Neural cell (in vitro differentiated cells): ENCODE data around the gene ANKS3. TPM values are rescaled to one million over a fixed set of nuclear protein-coding genes. Genes with fewer than 3 reads are reported as not detected.

Experiments used
- H2AFZ ChIP-seq: fragments of 200-600, 300-800 bp; sonication (generic), shearing (Covaris generic); 2 replicates; pipeline ENCODE4 v1.6.0; 2014; ENCODE audit warnings: low read depth, mild to moderate bottlenecking, antibody characterized with exemption, low read length, moderate library complexity
- H3F3A ChIP-seq: fragments of 200-600 bp; shearing (Covaris generic); 2 replicates; pipeline ENCODE4 v1.6.1; 2016; ENCODE audit warnings: mild to moderate bottlenecking, moderate library complexity, mixed read lengths, antibody characterized with exemption, low read length; ENCODE audit not compliant: insufficient read depth, poor library complexity, severe bottlenecking
- H3K27ac ChIP-seq: fragments of 200-600, 300-800 bp; sonication (generic), shearing (Covaris generic); 2 replicates; pipeline ENCODE4 v1.5.1; 2014; ENCODE audit warnings: mild to moderate bottlenecking, low read length, moderate library complexity
- H3K27me3 ChIP-seq: fragments of 300-800, 200-600 bp; sonication (generic), shearing (Covaris generic); 2 replicates; pipeline ENCODE4 v1.6.0; 2014; ENCODE audit warnings: mild to moderate bottlenecking, low read depth, low read length, moderate library complexity; ENCODE audit not compliant: insufficient read depth
- H3K36me3 ChIP-seq: fragments of 300-800, 200-600 bp; sonication (generic), shearing (Covaris generic); 2 replicates; pipeline ENCODE4 v1.5.1; 2014; ENCODE audit warnings: mild to moderate bottlenecking, antibody characterized with exemption, low read length, moderate library complexity; ENCODE audit not compliant: insufficient read depth
- H3K4me2 ChIP-seq: fragments of 300-800, 200-600 bp; sonication (generic), shearing (Covaris generic); 2 replicates; pipeline ENCODE4 v1.6.0; 2014; ENCODE audit warnings: mild to moderate bottlenecking, low read length
- H3K4me3 ChIP-seq: fragments of 300-800, 200-600 bp; sonication (generic), shearing (Covaris generic); 2 replicates; pipeline ENCODE4 v1.5.1; 2014; ENCODE audit warnings: mild to moderate bottlenecking, low read length, moderate library complexity
- H3K79me2 ChIP-seq: fragments of 200-600 bp; shearing (Covaris generic); replicated peaks from 2 replicates; pipeline ENCODE4 v1.6.0; 2014; ENCODE audit warnings: mild to moderate bottlenecking, low read length, moderate library complexity; ENCODE audit not compliant: insufficient read depth
- H3K9ac ChIP-seq: fragments of 300-800, 200-600 bp; sonication (generic), shearing (Covaris generic); 2 replicates; pipeline ENCODE4 v1.6.1; 2016; ENCODE audit warnings: mild to moderate bottlenecking, low read length, mixed read lengths
- H3K9me2 ChIP-seq: fragments of 200-600 bp; shearing (Covaris generic); 2 replicates; pipeline ENCODE4 v1.6.1; 2016; ENCODE audit warnings: mild to moderate bottlenecking, low read length, mixed read lengths; ENCODE audit not compliant: insufficient read depth
- H3K9me3 ChIP-seq: fragments of 200-600, 300-800 bp; sonication (generic), shearing (Covaris generic); 2 replicates; pipeline ENCODE4 v1.6.1; 2016; ENCODE audit warnings: mild to moderate bottlenecking, mixed run types, low read length, moderate library complexity, mixed read lengths
- H4K20me1 ChIP-seq: fragments of 200-600 bp; shearing (Covaris generic); 2 replicates; pipeline ENCODE4 v1.6.1; 2016; ENCODE audit warnings: mild to moderate bottlenecking, mixed run types; ENCODE audit not compliant: insufficient read depth
- CTCF ChIP-seq: fragments of 450-650 bp; IDR thresholded peaks from 2 replicates; pipeline ENCODE4 v1.5.1; 2014; ENCODE audit warnings: antibody characterized with exemption, mild to moderate bottlenecking, moderate library complexity; ENCODE audit not compliant: poor library complexity, severe bottlenecking
- EP300 ChIP-seq: fragments of 450-650 bp; conservative IDR thresholded peaks from 2 replicates; pipeline ENCODE4 v1.6.1; 2014; ENCODE audit warnings: antibody characterized with exemption, mild to moderate bottlenecking, moderate library complexity; ENCODE audit not compliant: poor library complexity, severe bottlenecking
- EZH2 ChIP-seq: fragments of 200-600, 300-800 bp; shearing (Covaris generic), sonication (generic); IDR thresholded peaks from 2 replicates; pipeline ENCODE4 v1.6.1; 2014; ENCODE audit warnings: antibody characterized with exemption, low read length, borderline replicate concordance, mild to moderate bottlenecking; ENCODE audit not compliant: insufficient read depth, poor library complexity, severe bottlenecking
- MXI1 ChIP-seq: fragments of 450-650 bp; conservative IDR thresholded peaks from 2 replicates; pipeline ENCODE4 v1.6.1; 2014; ENCODE audit warnings: antibody characterized with exemption, mild to moderate bottlenecking; ENCODE audit not compliant: poor library complexity, severe bottlenecking
- POLR2AphosphoS5 ChIP-seq: IDR thresholded peaks from 2 replicates; pipeline ENCODE4 v1.6.1; 2012
- RAD21 ChIP-seq: fragments of 450-650 bp; conservative IDR thresholded peaks from 2 replicates; pipeline ENCODE4 v1.6.1; 2014; ENCODE audit warnings: antibody characterized with exemption, mild to moderate bottlenecking, moderate library complexity
- REST ChIP-seq: IDR thresholded peaks from 2 replicates; pipeline ENCODE4 v1.6.1; 2012; ENCODE audit warnings: borderline replicate concordance
- SMC3 ChIP-seq: fragments of 450-650 bp; conservative IDR thresholded peaks from 2 replicates; pipeline ENCODE4 v1.6.1; 2014; ENCODE audit warnings: antibody characterized with exemption, mild to moderate bottlenecking, moderate library complexity; ENCODE audit not compliant: poor library complexity
- TAF1 ChIP-seq: IDR thresholded peaks from 2 replicates; pipeline ENCODE4 v1.6.1; 2012; ENCODE audit warnings: low read depth
- polyA plus RNA-seq: library from polyadenylated mRNA; depleted of rRNA; stranded (reverse); fragments of >200 nt; gene quantifications from 2 replicates; pipeline ENCODE4 v1.2.3, GENCODE V29; 2014

The ANKS3 gene
- polyA plus RNA-seq, 1 donor from 2014 or later = 53.9 TPM

- no peak overlapping the region for H3K9ac ChIP-seq
- H3K79me2 ChIP-seq = no peaks in the 10 kb centered on the region
- no peaks in the 10 kb centered on the region for H3F3A ChIP-seq
- H3K36me3 ChIP-seq = no peaks in the 10 kb centered on the region
- no peaks in the 10 kb centered on the region for H3K9me3 ChIP-seq
- H3K27me3 ChIP-seq = no peaks in the 10 kb centered on the region
- H2AFZ ChIP-seq = no peak overlapping the region
- H3K4me2 ChIP-seq = no peak overlapping the region
- TF ChIP-seq POLR2AphosphoS5 (no peak), REST (no peak), EZH2 (no peak)
- no peaks in the 10 kb centered on the region for H3K9me2 ChIP-seq
- H3K27ac ChIP-seq = no peak overlapping the region
- H3K4me3 ChIP-seq = no peak overlapping the region
- no peaks in the 10 kb centered on the region for H4K20me1 ChIP-seq
These were observed 52.5 kb downstream of the ANKS3 start for GRCh38 chr16:4681471-4682083.

- Histone ChIP-seq H3K9me3 (no peaks in the 10 kb centered on the region), H3K9me2 (no peaks in the 10 kb centered on the region), H3K27me3 (no peaks in the 10 kb centered on the region), H2AFZ (no peak overlapping the region), H3K36me3 (no peaks in the 10 kb centered on the region), H4K20me1 (no peaks in the 10 kb centered on the region), H3K27ac (no peak overlapping the region), H3K79me2 (no peaks in the 10 kb centered on the region), H3K9ac (no peak overlapping the region), H3K4me2 (no peak overlapping the region), H3K4me3 (no peak overlapping the region), H3F3A (no peaks in the 10 kb centered on the region)
- TF ChIP-seq RAD21 = no peak
- TF ChIP-seq CTCF = no peak
- TF ChIP-seq REST = no peak
- TF ChIP-seq POLR2AphosphoS5 = no peak
- TF ChIP-seq EZH2 = no peak
- no peak for TF ChIP-seq MXI1
- no peak for TF ChIP-seq SMC3
- no peak for TF ChIP-seq EP300
- no peak for TF ChIP-seq TAF1
These were observed 53.2 kb downstream of the ANKS3 start for GRCh38 chr16:4680673-4681470.
